Measurements from ENCODE around the gene ERVK3-1.

ERVK3-1 gene

DNA sequence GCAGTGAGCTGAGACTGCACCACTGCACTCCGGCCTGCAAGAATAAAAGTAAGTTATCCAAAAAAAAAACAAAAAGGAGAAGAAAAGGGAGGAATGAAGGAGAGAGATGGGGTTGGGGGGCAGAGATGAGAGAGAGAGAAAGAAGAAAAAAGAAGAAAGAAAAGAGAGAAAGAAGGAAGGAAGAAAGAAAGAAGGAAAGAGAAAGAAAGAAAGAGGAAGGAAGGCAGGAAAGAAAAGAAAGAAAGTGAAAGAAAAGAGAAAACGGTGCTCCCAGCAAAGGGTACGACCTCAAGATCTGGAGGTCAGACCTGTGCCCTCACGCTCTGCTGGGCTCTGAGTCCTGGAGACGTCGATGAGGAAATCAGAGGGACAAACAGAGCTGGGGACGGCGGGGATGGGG is 44.4 kb downstream of the ERVK3-1 start:
- Histone ChIP-seq H3K23ac (ENCODE audit: low read length) (no peak overlapping the region), H2AFZ (ENCODE audit: insufficient read depth, low read length, poor library complexity) (no peak overlapping the region), H3K9me3 (ENCODE audit: insufficient read depth, low read depth, low read length) (peaks cover 2% of the 10 kb centered on the region), H3K4me2 (ENCODE audit: low read length) (no peak overlapping the region), H4K12ac (ENCODE audit: low read depth, low read length) (no peak overlapping the region), H3K79me1 (ENCODE audit: low read length) (peaks cover 4% of the 10 kb centered on the region), H3K9ac (ENCODE audit: low read length) (no peak overlapping the region), H3K4me1 (ENCODE audit: control insufficient read depth in 1 of 2, insufficient read depth in 2 of 2, low read length in 2 of 2) (peaks cover 3 to 7% of the 10 kb centered on the region in 2 experiments), H4K91ac (ENCODE audit: low read depth, low read length) (no peak overlapping the region), H3K18ac (ENCODE audit: low read length) (no peak overlapping the region), H3K27me3 (ENCODE audit: insufficient read depth, low read length) (peaks cover 15% of the 10 kb centered on the region), H3K36me3 (ENCODE audit: control insufficient read depth in 1 of 2, insufficient read depth in 2 of 2, low read length in 2 of 2) (no peaks in the 10 kb centered on the region), H4K8ac (ENCODE audit: low read depth, low read length) (no peak overlapping the region), H2AK5ac (ENCODE audit: low read length) (no peak overlapping the region), H3K14ac (ENCODE audit: low read length) (no peak overlapping the region), H3K4ac (ENCODE audit: low read depth, low read length) (no peak overlapping the region), H3K27ac (ENCODE audit: low read depth, low read length) (no peak overlapping the region), H2BK5ac (ENCODE audit: low read depth, low read length, poor library complexity) (no peak overlapping the region), H3K4me3 (ENCODE audit: low read depth, low read length) (no peak overlapping the region), H2BK120ac (ENCODE audit: insufficient read depth, low read length, poor library complexity) (no peak overlapping the region), H2BK12ac (ENCODE audit: low read length) (no peak overlapping the region), H3K79me2 (ENCODE audit: control insufficient read depth, insufficient read depth, low read length, poor library complexity) (peaks cover 2% of the 10 kb centered on the region)
- no CpG with 5 or more reads among the region's 8 CpGs for WGBS (ENCODE audit: extremely low coverage, insufficient coverage, insufficient read length)
- no peak for DNase-seq

DNA sequence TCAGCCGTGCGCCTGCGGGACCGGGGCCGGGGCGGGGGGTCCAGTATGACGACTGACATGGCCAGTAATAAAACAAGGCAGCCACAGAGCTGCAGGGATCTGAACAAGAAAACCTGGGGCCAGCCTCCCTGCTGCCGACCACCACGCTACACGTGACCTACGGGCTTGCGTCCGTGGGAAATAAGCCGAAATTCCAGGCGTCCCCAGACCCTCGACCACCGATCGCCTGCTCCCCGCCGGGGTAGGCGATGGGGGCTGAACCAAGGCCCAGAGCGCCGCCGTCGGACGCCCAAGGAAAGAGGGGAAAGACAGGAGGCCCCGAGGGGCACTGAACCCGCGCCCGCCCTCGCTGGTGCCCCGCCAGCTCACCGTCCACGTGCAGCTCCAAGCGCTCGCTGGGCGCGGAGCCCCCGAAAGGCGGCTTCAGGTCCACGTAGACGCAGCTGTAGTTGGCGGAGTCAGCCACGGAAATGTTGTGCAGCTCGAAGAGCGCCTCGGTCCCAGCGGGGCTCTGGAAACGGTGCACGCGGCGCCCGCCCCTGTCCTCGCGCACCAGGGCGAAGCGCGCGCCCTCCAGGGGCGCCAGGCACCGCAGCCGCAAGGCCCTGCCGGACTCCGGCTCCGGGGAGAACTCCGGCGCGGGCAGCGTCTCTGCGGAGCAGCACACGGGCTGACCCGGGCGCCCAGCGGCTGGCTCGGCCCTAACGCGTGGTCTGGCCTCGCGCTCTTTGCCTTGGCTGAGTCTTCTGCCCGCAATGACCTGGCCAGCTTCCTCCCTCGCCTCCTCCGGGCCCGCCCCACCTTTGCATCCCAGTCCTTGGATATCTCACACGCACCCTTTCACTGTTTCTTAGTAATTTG is 45.1 kb downstream of the ERVK3-1 start:
- H3K4me3 ChIP-seq (ENCODE audit: low read depth, low read length), result no peak overlapping the region
- H3K27ac ChIP-seq (ENCODE audit: low read depth, low read length), result no peak overlapping the region
- peaks cover 2% of the 10 kb centered on the region for H3K9me3 ChIP-seq (ENCODE audit: insufficient read depth, low read depth, low read length)
- WGBS (ENCODE audit: extremely low coverage, insufficient coverage, insufficient read length), result no CpG with 5 or more reads among the region's 84 CpGs
- no peak overlapping the region for H2AK5ac ChIP-seq (ENCODE audit: low read length)
- no peak overlapping the region for H3K18ac ChIP-seq (ENCODE audit: low read length)
- no peak overlapping the region for H2BK12ac ChIP-seq (ENCODE audit: low read length)
- no peak overlapping the region for H2AFZ ChIP-seq (ENCODE audit: insufficient read depth, low read length, poor library complexity)
- H3K23ac ChIP-seq (ENCODE audit: low read length), result no peak overlapping the region
- DNase-seq, result no peak
- H3K36me3 ChIP-seq (ENCODE audit: control insufficient read depth in 1 of 2, insufficient read depth in 2 of 2, low read length in 2 of 2), result no peaks in the 10 kb centered on the region
- H3K14ac ChIP-seq (ENCODE audit: low read length), result no peak overlapping the region
- H3K27me3 ChIP-seq (ENCODE audit: insufficient read depth, low read length), result peaks cover 15% of the 10 kb centered on the region
- no peak overlapping the region for H2BK5ac ChIP-seq (ENCODE audit: low read depth, low read length, poor library complexity)
- no peak overlapping the region for H2BK120ac ChIP-seq (ENCODE audit: insufficient read depth, low read length, poor library complexity)
- no peak overlapping the region for H3K4me2 ChIP-seq (ENCODE audit: low read length)
- H3K79me1 ChIP-seq (ENCODE audit: low read length), result peaks cover 4% of the 10 kb centered on the region
- H4K12ac ChIP-seq (ENCODE audit: low read depth, low read length), result no peak overlapping the region
- H3K4me1 ChIP-seq (ENCODE audit: control insufficient read depth in 1 of 2, insufficient read depth in 2 of 2, low read length in 2 of 2), result peaks cover 3 to 7% of the 10 kb centered on the region in 2 experiments
- peaks cover 2% of the 10 kb centered on the region for H3K79me2 ChIP-seq (ENCODE audit: control insufficient read depth, insufficient read depth, low read length, poor library complexity)
- H3K4ac ChIP-seq (ENCODE audit: low read depth, low read length), result no peak overlapping the region
- no peak overlapping the region for H4K91ac ChIP-seq (ENCODE audit: low read depth, low read length)
- H4K8ac ChIP-seq (ENCODE audit: low read depth, low read length), result no peak overlapping the region
- H3K9ac ChIP-seq (ENCODE audit: low read length), result no peak overlapping the region

DNA sequence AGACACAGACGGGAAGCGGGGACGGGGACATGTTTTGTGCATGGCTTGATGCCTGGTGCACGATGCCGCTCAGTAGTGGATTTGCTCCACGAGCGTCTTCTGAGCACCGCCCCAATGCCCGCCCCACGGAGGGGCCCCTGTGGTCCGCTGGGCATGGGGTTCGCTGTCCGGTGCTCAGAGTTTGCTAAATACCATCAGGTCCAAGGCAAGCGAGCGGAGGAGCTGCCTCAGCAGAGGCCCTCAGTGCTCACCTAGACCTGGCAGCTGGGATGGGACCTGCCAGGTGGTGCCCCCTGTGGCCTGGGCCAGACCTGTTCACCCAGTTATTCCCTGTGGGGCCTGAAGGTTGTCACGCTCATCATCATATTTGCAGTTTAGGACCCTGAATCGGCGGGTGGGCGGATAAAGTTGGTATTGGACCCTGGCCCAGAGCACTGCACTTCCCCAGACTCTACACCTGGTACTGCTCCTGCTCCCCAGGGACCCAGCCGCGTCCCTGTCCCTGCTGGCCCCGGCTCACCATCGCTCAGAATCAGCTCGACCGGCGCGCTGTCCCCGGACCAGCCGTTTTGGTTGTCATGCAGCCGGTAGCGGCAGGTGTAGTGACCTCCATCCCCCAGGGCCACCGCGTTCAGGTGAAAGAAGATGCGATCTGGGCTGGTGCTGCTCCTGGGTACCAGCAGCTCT is 45.8 kb downstream of the ERVK3-1 start:
- H3K36me3 ChIP-seq (ENCODE audit: control insufficient read depth in 1 of 2, insufficient read depth in 2 of 2, low read length in 2 of 2), result no peaks in the 10 kb centered on the region
- H2AK5ac ChIP-seq (ENCODE audit: low read length), result no peak overlapping the region
- no peak overlapping the region for H3K18ac ChIP-seq (ENCODE audit: low read length)

DNA sequence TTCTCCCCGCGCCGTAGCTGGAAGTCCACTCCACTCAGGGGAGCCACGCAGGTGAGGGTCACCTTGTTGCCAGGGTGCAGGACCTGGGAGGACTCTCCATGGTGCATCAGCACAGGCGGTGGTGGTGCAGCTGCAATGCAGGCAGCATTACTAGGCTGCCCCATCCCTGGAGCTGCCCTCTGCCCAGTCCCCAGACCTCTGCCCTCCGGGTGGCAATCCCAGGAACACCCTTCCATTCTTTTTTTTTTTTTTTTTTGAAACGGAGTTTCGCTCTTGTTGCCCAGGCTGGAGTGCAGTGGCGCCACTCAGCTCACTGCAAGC is 46.3 kb downstream of the ERVK3-1 start:
- Histone ChIP-seq H3K4me2 (ENCODE audit: low read length) (no peak overlapping the region), H3K27me3 (ENCODE audit: insufficient read depth, low read length) (peaks cover 14% of the 10 kb centered on the region), H3K23ac (ENCODE audit: low read length) (no peak overlapping the region), H3K14ac (ENCODE audit: low read length) (no peak overlapping the region), H3K79me1 (ENCODE audit: low read length) (peaks cover 4% of the 10 kb centered on the region), H3K79me2 (ENCODE audit: control insufficient read depth, insufficient read depth, low read length, poor library complexity) (peaks cover 2% of the 10 kb centered on the region), H3K9ac (ENCODE audit: low read length) (no peak overlapping the region), H3K4ac (ENCODE audit: low read depth, low read length) (no peak overlapping the region), H2AFZ (ENCODE audit: insufficient read depth, low read length, poor library complexity) (no peak overlapping the region), H3K18ac (ENCODE audit: low read length) (no peak overlapping the region), H4K91ac (ENCODE audit: low read depth, low read length) (no peak overlapping the region), H3K4me3 (ENCODE audit: low read depth, low read length) (no peak overlapping the region), H3K36me3 (ENCODE audit: control insufficient read depth in 1 of 2, insufficient read depth in 2 of 2, low read length in 2 of 2) (no peaks in the 10 kb centered on the region), H4K8ac (ENCODE audit: low read depth, low read length) (no peak overlapping the region), H3K9me3 (ENCODE audit: insufficient read depth, low read depth, low read length) (peaks cover 2% of the 10 kb centered on the region), H3K27ac (ENCODE audit: low read depth, low read length) (no peak overlapping the region), H2BK5ac (ENCODE audit: low read depth, low read length, poor library complexity) (no peak overlapping the region), H4K12ac (ENCODE audit: low read depth, low read length) (no peak overlapping the region), H2AK5ac (ENCODE audit: low read length) (no peak overlapping the region), H2BK12ac (ENCODE audit: low read length) (no peak overlapping the region), H3K4me1 (ENCODE audit: control insufficient read depth in 1 of 2, insufficient read depth in 2 of 2, low read length in 2 of 2) (peaks cover 3 to 7% of the 10 kb centered on the region in 2 experiments), H2BK120ac (ENCODE audit: insufficient read depth, low read length, poor library complexity) (no peak overlapping the region)
- no CpG with 5 or more reads among the region's 9 CpGs for WGBS (ENCODE audit: extremely low coverage, insufficient coverage, insufficient read length)
- DNase-seq, result no peak

More for the DNA sequence above, 45.8 kb downstream of the ERVK3-1 start:
- Histone ChIP-seq H3K4me3 (ENCODE audit: low read depth, low read length) (no peak overlapping the region), H3K9ac (ENCODE audit: low read length) (no peak overlapping the region), H3K9me3 (ENCODE audit: insufficient read depth, low read depth, low read length) (peaks cover 2% of the 10 kb centered on the region), H2BK12ac (ENCODE audit: low read length) (no peak overlapping the region), H2BK120ac (ENCODE audit: insufficient read depth, low read length, poor library complexity) (no peak overlapping the region), H2AFZ (ENCODE audit: insufficient read depth, low read length, poor library complexity) (no peak overlapping the region), H3K27ac (ENCODE audit: low read depth, low read length) (no peak overlapping the region), H4K91ac (ENCODE audit: low read depth, low read length) (no peak overlapping the region), H3K79me2 (ENCODE audit: control insufficient read depth, insufficient read depth, low read length, poor library complexity) (peaks cover 2% of the 10 kb centered on the region), H4K8ac (ENCODE audit: low read depth, low read length) (no peak overlapping the region), H3K4me1 (ENCODE audit: control insufficient read depth in 1 of 2, insufficient read depth in 2 of 2, low read length in 2 of 2) (peaks cover 3 to 7% of the 10 kb centered on the region in 2 experiments), H3K27me3 (ENCODE audit: insufficient read depth, low read length) (peaks cover 15% of the 10 kb centered on the region), H3K79me1 (ENCODE audit: low read length) (peaks cover 4% of the 10 kb centered on the region), H2BK5ac (ENCODE audit: low read depth, low read length, poor library complexity) (no peak overlapping the region), H4K12ac (ENCODE audit: low read depth, low read length) (no peak overlapping the region), H3K4ac (ENCODE audit: low read depth, low read length) (no peak overlapping the region), H3K4me2 (ENCODE audit: low read length) (no peak overlapping the region), H3K14ac (ENCODE audit: low read length) (no peak overlapping the region), H3K23ac (ENCODE audit: low read length) (no peak overlapping the region)
- no peak for DNase-seq
- WGBS (ENCODE audit: extremely low coverage, insufficient coverage, insufficient read length), result no CpG with 5 or more reads among the region's 34 CpGs
